GM23338 (cell line): ENCODE measurements around the gene CELF2.

Experiments
- CTCF ChIP-seq, 2 experiments: fragments of 200-600 bp in 1 of 2; sonication (generic) in 1 of 2; conservative IDR thresholded peaks; 2 replicates each; pipeline versions ENCODE4 v1.5.1 to v1.6.1; 2016 to 2017; ENCODE audit warnings: antibody characterized with exemption in 2 of 2, low read depth in 2 of 2, mild to moderate bottlenecking in 2 of 2, moderate library complexity in 1 of 2
- JUNB ChIP-seq: IDR thresholded peaks from one replicate; pipeline ENCODE4 v1.6.1; 2016; ENCODE audit warnings: antibody characterized with exemption; ENCODE audit not compliant: unreplicated experiment
- POLR2AphosphoS5 ChIP-seq: IDR thresholded peaks from 2 replicates; pipeline ENCODE4 v1.6.1; 2016; ENCODE audit warnings: antibody characterized with exemption, low read depth

GRCh38 chr10:11339660-11340059 lies 322.0 kb downstream of the CELF2 start:
- TF ChIP-seq POLR2AphosphoS5, result no peak
- no peak for TF ChIP-seq JUNB
- no peak for TF ChIP-seq CTCF (conservative IDR thresholded peaks at IDR 0.05; ENCODE audit: low read depth in 2 of 2)
